Neural cell (in vitro differentiated cells): ENCODE data around the gene IFNB1.

Experiments used
- EP300 ChIP-seq: fragments of 450-650 bp; conservative IDR thresholded peaks from 2 replicates; pipeline ENCODE4 v1.6.1; 2014; ENCODE audit warnings: antibody characterized with exemption, mild to moderate bottlenecking, moderate library complexity; ENCODE audit not compliant: poor library complexity, severe bottlenecking
- EZH2 ChIP-seq: fragments of 200-600, 300-800 bp; shearing (Covaris generic), sonication (generic); IDR thresholded peaks from 2 replicates; pipeline ENCODE4 v1.6.1; 2014; ENCODE audit warnings: antibody characterized with exemption, low read length, borderline replicate concordance, mild to moderate bottlenecking; ENCODE audit not compliant: insufficient read depth, poor library complexity, severe bottlenecking
- POLR2AphosphoS5 ChIP-seq: IDR thresholded peaks from 2 replicates; pipeline ENCODE4 v1.6.1; 2012
- REST ChIP-seq: IDR thresholded peaks from 2 replicates; pipeline ENCODE4 v1.6.1; 2012; ENCODE audit warnings: borderline replicate concordance
- SMC3 ChIP-seq: fragments of 450-650 bp; conservative IDR thresholded peaks from 2 replicates; pipeline ENCODE4 v1.6.1; 2014; ENCODE audit warnings: antibody characterized with exemption, mild to moderate bottlenecking, moderate library complexity; ENCODE audit not compliant: poor library complexity
- TAF1 ChIP-seq: IDR thresholded peaks from 2 replicates; pipeline ENCODE4 v1.6.1; 2012; ENCODE audit warnings: low read depth
- TF ChIP-seq, protein P1 (sequence below): fragments of 450-650 bp; IDR thresholded peaks from 2 replicates; pipeline ENCODE4 v1.5.1; 2014; ENCODE audit warnings: antibody characterized with exemption, mild to moderate bottlenecking, moderate library complexity; ENCODE audit not compliant: poor library complexity, severe bottlenecking

- TF ChIP-seq, protein P1, sequence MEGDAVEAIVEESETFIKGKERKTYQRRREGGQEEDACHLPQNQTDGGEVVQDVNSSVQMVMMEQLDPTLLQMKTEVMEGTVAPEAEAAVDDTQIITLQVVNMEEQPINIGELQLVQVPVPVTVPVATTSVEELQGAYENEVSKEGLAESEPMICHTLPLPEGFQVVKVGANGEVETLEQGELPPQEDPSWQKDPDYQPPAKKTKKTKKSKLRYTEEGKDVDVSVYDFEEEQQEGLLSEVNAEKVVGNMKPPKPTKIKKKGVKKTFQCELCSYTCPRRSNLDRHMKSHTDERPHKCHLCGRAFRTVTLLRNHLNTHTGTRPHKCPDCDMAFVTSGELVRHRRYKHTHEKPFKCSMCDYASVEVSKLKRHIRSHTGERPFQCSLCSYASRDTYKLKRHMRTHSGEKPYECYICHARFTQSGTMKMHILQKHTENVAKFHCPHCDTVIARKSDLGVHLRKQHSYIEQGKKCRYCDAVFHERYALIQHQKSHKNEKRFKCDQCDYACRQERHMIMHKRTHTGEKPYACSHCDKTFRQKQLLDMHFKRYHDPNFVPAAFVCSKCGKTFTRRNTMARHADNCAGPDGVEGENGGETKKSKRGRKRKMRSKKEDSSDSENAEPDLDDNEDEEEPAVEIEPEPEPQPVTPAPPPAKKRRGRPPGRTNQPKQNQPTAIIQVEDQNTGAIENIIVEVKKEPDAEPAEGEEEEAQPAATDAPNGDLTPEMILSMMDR: no peak
- no peak for TF ChIP-seq REST
- TF ChIP-seq POLR2AphosphoS5: no peak
- TF ChIP-seq EP300: no peak
- TF ChIP-seq EZH2: no peak
- no peak for TF ChIP-seq TAF1
- no peak for TF ChIP-seq SMC3
These were observed 44.0 kb upstream of the IFNB1 start for GRCh38 chr9:21121595-21122251.
